C4-2B (cell line): Measurements from ENCODE around the gene MARS2.

Experiments used
- H3K27ac ChIP-seq: fragments of 450-650 bp; 2 replicates; pipeline ENCODE4 v1.5.1; 2017
- CTCF ChIP-seq: fragments of 450-650 bp; conservative IDR thresholded peaks from 2 replicates; pipeline ENCODE4 v1.5.1; 2017; ENCODE audit warnings: mild to moderate bottlenecking
- ZFX ChIP-seq: fragments of 450-650 bp; IDR thresholded peaks from 2 replicates; pipeline ENCODE4 v1.6.1; 2017

MARS2 gene

DNA sequence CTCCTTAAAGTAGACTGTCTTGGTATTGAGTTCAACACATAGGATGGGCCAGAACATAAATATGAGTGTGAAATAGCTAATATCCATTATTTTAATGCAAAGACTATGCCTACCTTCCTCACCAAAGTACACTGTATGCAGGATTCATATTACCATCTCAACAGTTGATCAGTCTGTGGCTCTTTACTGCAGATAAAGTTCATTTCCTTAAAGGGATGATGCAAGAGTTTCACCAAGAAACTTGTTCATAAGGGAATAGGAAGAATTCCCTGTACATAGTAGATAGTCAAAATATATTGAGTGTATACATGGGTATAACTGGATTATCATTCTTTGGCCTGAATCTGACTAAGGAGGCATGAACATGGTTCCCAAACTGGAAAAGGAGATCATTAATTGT lies 35.0 kb downstream of the MARS2 start:
- TF ChIP-seq ZFX (no peak), CTCF (no peak)

More for the DNA sequence above, 35.0 kb downstream of the MARS2 start:
- no peak overlapping the region for H3K27ac ChIP-seq
